Activated B cell treated with CpG ODN at 0.5 μM for 24 hours (primary cell): ENCODE data around the gene BAMBI. TPM values are rescaled to one million over a fixed set of nuclear protein-coding genes. Genes with fewer than 3 reads are reported as not detected.
A peak's percentile ranks its signal among the peaks of the same experiment; 100 is the strongest.
"Not testable (repeated sequence)": the region's sequence is repeated elsewhere in the genome, so short reads cannot be mapped to it uniquely, and the experiment has no call there.

ENCODE experiments used
- ATAC-seq: fragments of 200-7000 bp; cut with Tn5 transposase; one replicate; pipeline ENCODE4 v1.10.0; 2021; ENCODE audit warnings: low read depth, mild to moderate bottlenecking, moderate library complexity
- CTCF ChIA-PET: fragments of 350-600 bp; sonication (Branson Sonifier 250); formaldehyde crosslinking; loops from one replicate; lab custom pipeline; 2021; ENCODE audit warnings: antibody characterized with exemption; lab: Charles Lee
- POLR2A ChIA-PET: fragments of 350-600 bp; sonication (Branson Sonifier 250); formaldehyde crosslinking; loops from one replicate; lab custom pipeline; 2021; ENCODE audit warnings: antibody characterized with exemption; lab: Charles Lee
- DNase-seq: peaks from one replicate; pipeline ENCODE4 v3.0.0; 2022
- H3K27ac Mint-ChIP-seq: one replicate; pipeline ENCODE4 v1.8.0; 2020; ENCODE audit warnings: mixed read lengths
- H3K27me3 Mint-ChIP-seq: one replicate; pipeline ENCODE4 v1.8.0; 2021; ENCODE audit warnings: mixed read lengths
- H3K36me3 Mint-ChIP-seq: one replicate; pipeline ENCODE4 v1.8.0; 2021; ENCODE audit warnings: low read depth, mixed read lengths
- H3K4me1 Mint-ChIP-seq: one replicate; pipeline ENCODE4 v1.8.0; 2021; ENCODE audit warnings: mixed read lengths
- H3K4me3 Mint-ChIP-seq: one replicate; pipeline ENCODE4 v1.8.0; 2020; ENCODE audit warnings: mild to moderate bottlenecking, mixed read lengths
- H3K9me3 Mint-ChIP-seq: one replicate; pipeline ENCODE4 v1.8.0; 2020; ENCODE audit warnings: mixed read lengths
- intact Hi-C: fragments of 100-400 bp; cut with micrococcal nuclease; formaldehyde crosslinking; loops from one replicate; pipeline ENCODE4 v1.15.1; 2024
- total RNA-seq: library from RNA; stranded (reverse); gene quantifications from 2 replicates; pipeline ENCODE4 v1.2.3, GENCODE V29; 2022
- TF ChIP-seq, protein P1 (sequence below): fragments of 200-600 bp; IDR thresholded peaks from one replicate; pipeline ENCODE4 v1.8.0; 2022; ENCODE audit warnings: antibody characterized with exemption, mild to moderate bottlenecking

Gene BAMBI
- total RNA-seq, 1 donor from 2014 or later = 0.16 TPM

DNA sequence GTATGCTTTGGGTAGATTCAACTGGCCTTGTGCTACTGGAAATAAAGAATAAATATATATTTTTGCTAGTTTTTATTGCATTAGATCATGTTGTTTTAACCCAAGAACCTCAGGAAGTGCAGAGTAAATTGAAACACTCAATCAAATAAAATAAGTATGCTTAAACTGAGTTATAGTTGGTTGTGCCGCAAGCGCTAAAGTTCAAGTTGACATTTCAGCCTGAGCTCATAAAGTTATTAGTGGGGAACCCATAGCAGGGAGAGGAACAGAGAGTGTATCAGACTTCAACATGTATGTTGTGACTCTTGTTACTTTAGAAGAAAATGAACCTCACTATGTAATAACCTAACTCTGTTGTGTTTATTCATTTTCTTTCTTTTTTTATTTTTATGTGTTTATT lies 25.2 kb upstream of the BAMBI start:
- no peaks in the 10 kb centered on the region for H3K36me3 Mint-ChIP-seq
- H3K27me3 Mint-ChIP-seq = peaks cover 7% of the 10 kb centered on the region
- POLR2A ChIA-PET = no interaction called here
- no peak for DNase-seq
- intact Hi-C loops = no loop called here
- H3K4me3 Mint-ChIP-seq = no peak overlapping the region
- TF ChIP-seq, protein P1, sequence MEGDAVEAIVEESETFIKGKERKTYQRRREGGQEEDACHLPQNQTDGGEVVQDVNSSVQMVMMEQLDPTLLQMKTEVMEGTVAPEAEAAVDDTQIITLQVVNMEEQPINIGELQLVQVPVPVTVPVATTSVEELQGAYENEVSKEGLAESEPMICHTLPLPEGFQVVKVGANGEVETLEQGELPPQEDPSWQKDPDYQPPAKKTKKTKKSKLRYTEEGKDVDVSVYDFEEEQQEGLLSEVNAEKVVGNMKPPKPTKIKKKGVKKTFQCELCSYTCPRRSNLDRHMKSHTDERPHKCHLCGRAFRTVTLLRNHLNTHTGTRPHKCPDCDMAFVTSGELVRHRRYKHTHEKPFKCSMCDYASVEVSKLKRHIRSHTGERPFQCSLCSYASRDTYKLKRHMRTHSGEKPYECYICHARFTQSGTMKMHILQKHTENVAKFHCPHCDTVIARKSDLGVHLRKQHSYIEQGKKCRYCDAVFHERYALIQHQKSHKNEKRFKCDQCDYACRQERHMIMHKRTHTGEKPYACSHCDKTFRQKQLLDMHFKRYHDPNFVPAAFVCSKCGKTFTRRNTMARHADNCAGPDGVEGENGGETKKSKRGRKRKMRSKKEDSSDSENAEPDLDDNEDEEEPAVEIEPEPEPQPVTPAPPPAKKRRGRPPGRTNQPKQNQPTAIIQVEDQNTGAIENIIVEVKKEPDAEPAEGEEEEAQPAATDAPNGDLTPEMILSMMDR = no peak
- ATAC-seq = no peak
- no peaks in the 10 kb centered on the region for H3K4me1 Mint-ChIP-seq
- H3K9me3 Mint-ChIP-seq = peaks cover 6% of the 10 kb centered on the region
- no peak overlapping the region for H3K27ac Mint-ChIP-seq
- CTCF ChIA-PET = interaction anchor here (1.4 kb wide), 1 partner anchor 12 kb away, joined by 6 read pairs; no protein-coding TSS in a partner anchor

DNA sequence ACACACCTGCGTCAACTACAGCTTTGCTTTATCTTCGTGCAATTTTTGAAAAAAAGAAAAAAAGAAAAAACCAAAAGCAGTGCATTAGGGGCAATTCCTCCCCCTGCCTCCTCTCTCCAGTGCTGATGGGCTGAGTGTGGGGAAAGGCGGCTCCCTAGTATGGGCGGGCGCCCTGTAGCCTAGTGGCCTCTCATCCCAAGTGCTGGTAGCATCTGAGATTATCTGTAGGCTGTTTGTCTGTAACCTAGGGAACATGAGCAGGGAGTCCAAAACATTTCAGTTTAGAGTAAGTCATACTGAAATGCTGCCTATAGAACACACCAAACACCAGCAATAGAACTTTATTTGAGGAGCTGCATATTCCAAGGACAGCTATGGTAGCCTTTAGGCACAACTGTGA lies 24.6 kb upstream of the BAMBI start:
- intact Hi-C loops = no loop called here
- no peaks in the 10 kb centered on the region for H3K4me1 Mint-ChIP-seq
- no peak overlapping the region for H3K27ac Mint-ChIP-seq
- POLR2A ChIA-PET = no interaction called here
- peaks cover 9% of the 10 kb centered on the region for H3K27me3 Mint-ChIP-seq
- TF ChIP-seq, protein P1 = no peak
- ATAC-seq = no peak
- H3K36me3 Mint-ChIP-seq = no peaks in the 10 kb centered on the region
- no peak overlapping the region for H3K4me3 Mint-ChIP-seq
- no peak for DNase-seq
- CTCF ChIA-PET = interaction anchor here (1.4 kb wide), 1 partner anchor 11 kb away, joined by 6 read pairs; no protein-coding TSS in a partner anchor
- H3K9me3 Mint-ChIP-seq = peaks cover 6% of the 10 kb centered on the region

DNA sequence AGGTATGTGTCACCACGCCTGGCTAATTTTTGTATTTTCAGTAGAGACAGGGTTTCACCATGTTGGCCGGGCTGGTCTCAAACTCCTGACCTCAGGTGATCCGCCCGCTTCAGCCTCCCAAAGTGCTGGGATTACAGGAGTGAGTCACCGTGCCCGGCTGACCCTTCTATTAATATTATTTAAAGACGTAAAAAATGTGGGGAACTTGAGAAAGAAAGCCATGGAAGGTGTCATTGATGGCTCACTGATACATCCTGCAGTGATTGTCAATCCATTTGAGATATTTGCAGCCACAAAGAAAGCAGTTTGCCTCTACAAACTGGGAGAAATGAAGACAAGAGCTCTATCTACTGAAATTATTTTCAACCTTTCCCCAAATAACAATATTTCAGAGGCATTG lies 18.5 kb upstream of the BAMBI start:
- not testable (repeated sequence) for ATAC-seq

DNA sequence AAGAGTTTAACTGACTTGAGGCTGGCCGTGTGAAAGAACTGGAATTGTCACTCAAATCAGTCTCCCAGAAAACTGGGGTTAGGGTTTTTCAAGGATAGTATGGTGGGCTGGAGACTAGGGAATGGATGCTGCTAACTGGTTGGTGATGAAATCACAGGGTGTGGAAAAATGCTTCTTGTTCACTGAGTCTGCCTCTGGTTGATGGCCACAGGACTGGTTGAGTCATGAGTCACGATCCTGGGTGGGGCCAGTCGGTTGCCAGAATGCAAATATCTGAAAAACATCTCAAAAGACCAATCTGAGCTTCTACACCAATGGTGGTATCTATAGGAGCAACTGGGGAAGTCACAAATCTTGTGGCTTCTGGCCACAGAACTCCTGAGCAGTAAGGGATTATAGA lies 16.3 kb upstream of the BAMBI start:
- Mint-ChIP-seq H3K4me3 (no peak overlapping the region), H3K27me3 (peaks cover 23% of the 10 kb centered on the region), H3K9me3 (no peaks in the 10 kb centered on the region), H3K36me3 (no peaks in the 10 kb centered on the region), H3K4me1 (no peaks in the 10 kb centered on the region), H3K27ac (no peak overlapping the region)
- ChIA-PET CTCF (interaction anchor here (1.2 kb wide), 1 partner anchor 643 kb away, joined by 4 read pairs; no protein-coding TSS in a partner anchor), POLR2A (no interaction called here)
- intact Hi-C loops = loop anchor here (5.0 kb wide), 2 partner anchors 471 to 851 kb away; no protein-coding TSS in a partner anchor
- ATAC-seq = no peak
- TF ChIP-seq, protein P1 = no peak
- no peak for DNase-seq

More for the DNA sequence above, 18.5 kb upstream of the BAMBI start:
- H3K9me3 Mint-ChIP-seq, POLR2A ChIA-PET, H3K4me1 Mint-ChIP-seq, H3K36me3 Mint-ChIP-seq, H3K27ac Mint-ChIP-seq, CTCF ChIA-PET, H3K4me3 Mint-ChIP-seq, DNase-seq, intact Hi-C loops: not testable (repeated sequence)
- peaks cover 19% of the 10 kb centered on the region for H3K27me3 Mint-ChIP-seq

DNA sequence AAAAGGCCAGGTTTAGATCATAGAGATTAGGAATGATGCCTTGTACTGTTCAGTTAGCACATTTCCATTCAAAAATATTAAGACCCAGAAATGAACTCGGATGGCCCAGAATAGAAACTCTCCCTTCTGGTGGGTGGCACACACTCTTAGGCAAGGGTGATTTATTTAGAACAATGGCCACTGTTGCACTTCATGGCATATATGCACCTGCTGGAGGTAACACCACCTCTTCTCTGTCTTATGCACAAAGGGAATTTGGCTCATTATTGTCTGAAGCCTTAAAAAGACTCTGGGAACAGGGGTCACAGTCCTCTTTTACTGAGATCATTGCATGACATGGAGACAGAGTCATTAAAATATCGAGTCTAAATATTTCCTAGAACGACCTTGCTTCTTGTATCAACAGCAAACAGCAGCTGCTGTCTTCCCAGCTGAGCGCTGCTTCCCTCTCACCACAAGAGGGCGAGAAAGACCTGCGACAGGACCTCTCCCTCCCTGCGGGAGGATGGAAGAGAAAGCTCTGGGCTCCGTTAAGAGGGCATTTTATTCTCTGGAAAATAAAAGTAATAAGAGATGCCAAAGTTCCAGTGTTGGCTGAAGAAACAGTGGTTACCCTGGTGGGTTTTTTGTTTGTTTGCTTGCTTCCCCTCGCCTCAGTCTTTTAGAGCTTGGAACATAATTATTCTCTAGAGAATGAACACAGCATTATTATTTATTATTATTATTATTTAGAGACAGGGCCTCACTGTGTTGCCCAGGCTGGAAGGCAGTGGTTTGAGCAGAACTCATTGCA lies 13.5 kb upstream of the BAMBI start:
- ChIA-PET POLR2A (interaction anchor here (0.6 to 0.7 kb wide), 2 partner anchors 794 to 1498 kb away, joined by 3 to 4 read pairs; no protein-coding TSS in a partner anchor), CTCF (interaction anchor here (0.5 to 2.7 kb wide), 15 partner anchors 10 to 833 kb away, joined by 3 to 34 read pairs (median 5); no protein-coding TSS in a partner anchor)
- Mint-ChIP-seq H3K4me1 (peaks cover 7% of the 10 kb centered on the region), H3K4me3 (no peak overlapping the region), H3K27me3 (peaks cover 41% of the 10 kb centered on the region), H3K36me3 (no peaks in the 10 kb centered on the region), H3K9me3 (no peaks in the 10 kb centered on the region), H3K27ac (no peak overlapping the region)
- ATAC-seq (peak; percentile 84), DNase-seq (peak; percentile 32)
- intact Hi-C loops = loop anchor here (1.0 to 5.0 kb wide), 7 partner anchors 13 to 849 kb away; no protein-coding TSS in a partner anchor
- TF ChIP-seq, protein P1 = no peak
